Peyer's patch (tissue), 4 donors: Measurements from ENCODE around the gene NOL12. TPM values are rescaled to one million over a fixed set of nuclear protein-coding genes. Genes with fewer than 3 reads are reported as not detected.

Source experiments
- DNase-seq, 3 donors: peaks; one replicate each; pipeline ENCODE4 v3.0.0-alpha.2; 2017 to 2019
- H3K27ac ChIP-seq, 4 donors: fragments of 200-600 bp; sonication (generic); one replicate each; pipeline ENCODE4 v1.5.1; 2016 to 2019
- H3K27me3 ChIP-seq, 2 donors: fragments of 200-600 bp; sonication (generic); one replicate each; pipeline ENCODE4 v1.5.1; 2019
- H3K36me3 ChIP-seq, 3 donors: fragments of 200-600 bp; sonication (generic); one replicate each; pipeline ENCODE4 v1.5.1; 2016 to 2019
- H3K4me1 ChIP-seq, 4 donors: fragments of 200-600 bp; sonication (generic); one replicate each; pipeline ENCODE4 v1.5.1; 2016 to 2019
- H3K4me3 ChIP-seq, 4 donors: fragments of 200-600 bp; sonication (generic); 1 replicate in 3 of 4; 2 replicates in 1 of 4; pipeline ENCODE4 v1.5.1; 2016 to 2019; ENCODE audit warnings: mild to moderate bottlenecking in 1 of 4
- H3K9me3 ChIP-seq, 4 donors: fragments of 200-600 bp; sonication (generic); one replicate each; pipeline ENCODE4 v1.5.1; 2016 to 2019; ENCODE audit warnings: mild to moderate bottlenecking in 1 of 4
- POLR2A ChIP-seq, 2 donors: fragments of 450-650 bp; IDR thresholded peaks; one replicate each; pipeline ENCODE4 v1.5.1; 2017; ENCODE audit warnings: antibody characterized with exemption in 2 of 2, mild to moderate bottlenecking in 2 of 2, moderate library complexity in 2 of 2
- total RNA-seq, 4 donors: library from RNA; depleted of rRNA; stranded (reverse); fragments of >200 nt; gene quantifications; one replicate each; pipeline ENCODE4 v1.1.0, GENCODE V29; 2016
- TF ChIP-seq, protein P1 (sequence below), 6 experiments: fragments of 450-650 bp in 4 of 6; fragments of 200-600 bp in 2 of 6; sonication (generic) in 1 of 6; IDR thresholded peaks; one replicate each; pipeline ENCODE4 v1.5.1; 2017 to 2019; ENCODE audit warnings: antibody characterized with exemption in 6 of 6, mild to moderate bottlenecking in 3 of 6, moderate library complexity in 1 of 6

Gene NOL12
- total RNA-seq, 4 donors from 2014 or later: 37.5 to 144 (median 57.1) TPM

DNA sequence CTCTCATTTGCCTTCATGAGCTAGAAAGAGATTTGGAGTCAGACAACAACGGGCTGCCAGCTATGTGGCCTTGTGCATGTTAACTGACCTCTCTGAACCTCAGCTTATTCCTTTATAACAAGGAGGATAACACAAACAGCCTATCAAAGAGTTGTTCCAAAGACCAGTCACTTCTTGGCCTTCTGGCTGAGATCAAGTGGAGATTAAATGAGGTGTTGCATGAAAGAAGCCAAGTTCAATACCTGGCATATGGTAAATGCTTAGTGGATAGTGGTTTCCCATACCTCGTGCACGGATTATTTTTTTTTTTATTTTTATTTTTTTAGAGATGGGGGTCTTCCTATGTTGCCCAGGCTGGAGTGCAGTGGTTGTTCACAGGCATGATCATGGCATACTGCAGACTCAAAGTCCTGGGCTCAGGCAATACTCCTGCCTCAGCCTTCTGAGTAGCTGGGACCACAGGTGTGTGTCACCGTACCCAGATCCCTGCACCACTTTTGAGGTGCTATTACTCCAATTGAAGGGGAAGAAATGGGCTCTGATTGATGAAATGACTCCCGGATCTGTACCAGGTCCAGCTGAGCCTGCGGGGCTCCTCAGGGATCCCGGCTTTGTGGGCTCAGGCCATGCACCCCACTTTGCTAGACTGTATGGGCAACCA is 5.8 kb upstream of the NOL12 start:
- H3K9me3 ChIP-seq: no peaks in the 10 kb centered on the region
- TF ChIP-seq, protein P1, sequence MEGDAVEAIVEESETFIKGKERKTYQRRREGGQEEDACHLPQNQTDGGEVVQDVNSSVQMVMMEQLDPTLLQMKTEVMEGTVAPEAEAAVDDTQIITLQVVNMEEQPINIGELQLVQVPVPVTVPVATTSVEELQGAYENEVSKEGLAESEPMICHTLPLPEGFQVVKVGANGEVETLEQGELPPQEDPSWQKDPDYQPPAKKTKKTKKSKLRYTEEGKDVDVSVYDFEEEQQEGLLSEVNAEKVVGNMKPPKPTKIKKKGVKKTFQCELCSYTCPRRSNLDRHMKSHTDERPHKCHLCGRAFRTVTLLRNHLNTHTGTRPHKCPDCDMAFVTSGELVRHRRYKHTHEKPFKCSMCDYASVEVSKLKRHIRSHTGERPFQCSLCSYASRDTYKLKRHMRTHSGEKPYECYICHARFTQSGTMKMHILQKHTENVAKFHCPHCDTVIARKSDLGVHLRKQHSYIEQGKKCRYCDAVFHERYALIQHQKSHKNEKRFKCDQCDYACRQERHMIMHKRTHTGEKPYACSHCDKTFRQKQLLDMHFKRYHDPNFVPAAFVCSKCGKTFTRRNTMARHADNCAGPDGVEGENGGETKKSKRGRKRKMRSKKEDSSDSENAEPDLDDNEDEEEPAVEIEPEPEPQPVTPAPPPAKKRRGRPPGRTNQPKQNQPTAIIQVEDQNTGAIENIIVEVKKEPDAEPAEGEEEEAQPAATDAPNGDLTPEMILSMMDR (IDR thresholded peaks at IDR 0.05): no peak
- TF ChIP-seq POLR2A (IDR thresholded peaks at IDR 0.05): no peak
- H3K4me1 ChIP-seq: peaks cover 0 to 49% (median 10%) of the 10 kb centered on the region in 4 donors
- no peaks in the 10 kb centered on the region for H3K27me3 ChIP-seq
- H3K4me3 ChIP-seq: no peak overlapping the region
- no peak for DNase-seq
- no peaks in the 10 kb centered on the region for H3K36me3 ChIP-seq
- no peak overlapping the region for H3K27ac ChIP-seq

DNA sequence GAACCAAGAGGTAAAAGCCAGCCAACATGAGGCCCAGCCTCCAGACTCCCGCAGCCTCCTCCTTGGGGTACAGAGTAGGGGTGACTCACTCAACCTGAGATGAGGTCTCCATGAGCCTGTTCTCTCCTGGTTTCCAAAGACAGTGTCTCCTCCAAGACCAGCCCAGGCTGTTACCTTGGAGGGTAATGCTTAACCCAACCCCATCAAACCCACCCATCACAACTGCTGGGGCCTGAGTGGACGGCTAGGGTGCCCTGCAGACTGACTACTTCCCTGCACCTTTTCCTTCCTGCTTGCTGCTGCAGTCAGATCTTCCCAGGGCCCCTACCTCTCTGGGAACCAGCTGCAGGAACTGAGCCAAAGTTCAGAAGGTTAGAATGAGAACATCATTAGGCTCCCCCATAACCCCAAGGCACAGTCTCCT is 5.1 kb upstream of the NOL12 start:
- Histone ChIP-seq H3K27ac (peak overlapping the region in 2 of 4 donors; percentile 14 to 30), H3K36me3 (no peaks in the 10 kb centered on the region), H3K4me3 (no peak overlapping the region), H3K4me1 (peaks cover 0 to 48% (median 10%) of the 10 kb centered on the region in 4 donors), H3K27me3 (no peaks in the 10 kb centered on the region), H3K9me3 (no peaks in the 10 kb centered on the region)
- no peak for DNase-seq
- TF ChIP-seq, protein P1 (IDR thresholded peaks at IDR 0.05): no peak
- no peak for TF ChIP-seq POLR2A (IDR thresholded peaks at IDR 0.05)

DNA sequence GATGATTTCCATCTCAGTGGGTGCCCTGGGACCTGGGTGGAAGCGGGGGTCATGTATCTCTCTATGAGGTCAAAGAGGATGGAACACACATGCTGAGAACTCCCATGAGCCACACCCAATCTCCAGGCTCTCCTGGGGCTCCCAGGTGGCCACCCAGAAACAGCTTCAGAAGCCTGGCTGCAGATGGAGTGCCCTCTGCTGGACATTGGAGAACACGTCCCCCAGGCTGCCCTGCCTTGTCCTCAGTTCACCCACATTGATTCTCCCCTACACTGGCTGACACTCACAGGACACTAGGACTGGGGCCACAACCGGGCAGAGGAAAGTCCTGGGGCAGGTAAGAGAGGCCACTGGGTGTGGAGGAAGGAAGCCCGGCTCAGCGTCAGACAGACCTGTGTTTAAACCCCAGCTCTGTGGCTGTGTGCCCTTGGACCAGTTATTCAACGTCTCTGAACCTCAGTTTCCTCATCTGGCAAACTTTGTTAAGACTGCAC is 4.5 kb upstream of the NOL12 start:
- no peak overlapping the region for H3K4me3 ChIP-seq
- TF ChIP-seq POLR2A (IDR thresholded peaks at IDR 0.05): no peak
- TF ChIP-seq, protein P1 (IDR thresholded peaks at IDR 0.05): peak; percentile 77 to 96 (median 92)
- DNase-seq: peak; percentile 66 to 91 (median 79)
- H3K9me3 ChIP-seq: no peaks in the 10 kb centered on the region
- H3K36me3 ChIP-seq: no peaks in the 10 kb centered on the region
- peaks cover 0 to 44% (median 8%) of the 10 kb centered on the region in 4 donors for H3K4me1 ChIP-seq
- H3K27ac ChIP-seq: peak overlapping the region in 2 of 4 donors; percentile 14 to 30
- H3K27me3 ChIP-seq: no peaks in the 10 kb centered on the region

DNA sequence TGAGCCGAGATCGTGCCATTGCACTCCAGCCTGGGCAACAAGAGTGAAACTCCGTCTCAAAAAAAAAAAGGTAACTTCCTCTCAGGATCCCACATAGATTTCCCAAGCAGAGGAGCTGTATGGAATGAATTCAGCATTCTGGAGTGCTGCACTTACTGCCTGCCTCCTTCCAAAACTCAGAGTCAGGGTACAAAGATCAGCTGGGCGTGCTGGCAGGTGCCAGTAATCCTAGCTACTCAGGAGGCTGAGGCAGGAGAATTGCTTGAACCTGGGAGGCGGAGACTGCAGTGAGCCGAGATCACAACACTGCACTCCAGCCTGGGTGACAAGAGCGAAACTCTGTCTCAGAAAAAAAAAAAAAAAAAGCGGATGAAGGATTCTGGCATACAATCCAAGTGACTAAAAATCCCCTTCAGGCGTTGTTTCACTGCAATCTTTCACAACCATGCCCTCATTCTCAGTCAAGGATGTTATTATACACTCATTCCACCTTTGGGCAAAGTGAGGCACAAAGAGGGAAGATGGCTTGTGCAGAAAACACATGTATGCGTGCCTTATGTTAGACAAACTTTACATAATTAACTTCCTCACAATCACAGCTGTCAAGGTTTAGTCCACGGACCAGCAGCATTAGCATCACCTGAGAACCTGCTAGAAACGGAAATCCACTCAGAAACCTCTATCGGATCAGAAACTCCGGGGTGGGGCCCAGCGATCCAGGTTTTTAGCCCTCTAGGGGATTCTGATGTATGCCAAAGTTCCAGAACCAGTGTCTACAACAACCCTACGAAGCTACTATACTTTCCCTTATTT is 1.1 kb upstream of the NOL12 start:
- TF ChIP-seq POLR2A (IDR thresholded peaks at IDR 0.05): peak; percentile 36 to 75
- TF ChIP-seq, protein P1 (IDR thresholded peaks at IDR 0.05): peak in 1 of 6 experiments; percentile 5
- no peaks in the 10 kb centered on the region for H3K9me3 ChIP-seq
- DNase-seq: peak in 2 of 3 donors; percentile 74 to 85
- H3K36me3 ChIP-seq: peaks cover 0 to 17% (median 0%) of the 10 kb centered on the region in 3 donors
- H3K27me3 ChIP-seq: no peaks in the 10 kb centered on the region
- H3K27ac ChIP-seq: peak overlapping the region; percentile 79 to 90 (median 86)
- peaks cover 7 to 54% (median 17%) of the 10 kb centered on the region in 4 donors for H3K4me1 ChIP-seq
- H3K4me3 ChIP-seq: no peak overlapping the region

DNA sequence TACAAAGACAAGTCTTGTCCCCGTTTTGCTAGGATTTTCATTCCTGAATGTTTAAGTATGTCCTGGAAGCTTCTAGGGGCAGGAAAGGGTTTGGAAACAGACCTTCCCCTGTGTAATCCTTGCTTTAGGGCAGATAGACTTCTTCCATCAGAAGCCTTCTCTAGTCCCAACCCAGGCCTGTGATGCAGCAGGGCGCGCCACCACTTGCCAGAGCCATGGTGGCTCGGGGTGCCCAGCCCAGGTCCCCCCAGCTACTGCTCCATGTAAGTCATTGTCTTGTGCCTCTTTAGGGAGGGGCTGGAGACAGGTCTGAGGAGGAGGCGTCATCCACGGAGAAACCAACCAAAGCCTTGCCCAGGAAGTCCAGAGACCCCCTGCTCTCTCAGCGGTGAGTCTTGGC is 4.3 kb downstream of the NOL12 start:
- H3K4me1 ChIP-seq: peaks cover 7 to 35% (median 12%) of the 10 kb centered on the region in 4 donors
- TF ChIP-seq POLR2A (IDR thresholded peaks at IDR 0.05): no peak
- TF ChIP-seq, protein P1 (IDR thresholded peaks at IDR 0.05): no peak
- DNase-seq: no peak
- no peak overlapping the region for H3K4me3 ChIP-seq
- H3K27me3 ChIP-seq: no peaks in the 10 kb centered on the region
- peaks cover 0 to 65% (median 0%) of the 10 kb centered on the region in 3 donors for H3K36me3 ChIP-seq
- no peaks in the 10 kb centered on the region for H3K9me3 ChIP-seq
- H3K27ac ChIP-seq: no peak overlapping the region
